ENCODE data around the gene UCKL1.
"Not testable (repeated sequence)": the region's sequence is repeated elsewhere in the genome, so short reads cannot be mapped to it uniquely, and the experiment has no call there.

The UCKL1 gene

DNA sequence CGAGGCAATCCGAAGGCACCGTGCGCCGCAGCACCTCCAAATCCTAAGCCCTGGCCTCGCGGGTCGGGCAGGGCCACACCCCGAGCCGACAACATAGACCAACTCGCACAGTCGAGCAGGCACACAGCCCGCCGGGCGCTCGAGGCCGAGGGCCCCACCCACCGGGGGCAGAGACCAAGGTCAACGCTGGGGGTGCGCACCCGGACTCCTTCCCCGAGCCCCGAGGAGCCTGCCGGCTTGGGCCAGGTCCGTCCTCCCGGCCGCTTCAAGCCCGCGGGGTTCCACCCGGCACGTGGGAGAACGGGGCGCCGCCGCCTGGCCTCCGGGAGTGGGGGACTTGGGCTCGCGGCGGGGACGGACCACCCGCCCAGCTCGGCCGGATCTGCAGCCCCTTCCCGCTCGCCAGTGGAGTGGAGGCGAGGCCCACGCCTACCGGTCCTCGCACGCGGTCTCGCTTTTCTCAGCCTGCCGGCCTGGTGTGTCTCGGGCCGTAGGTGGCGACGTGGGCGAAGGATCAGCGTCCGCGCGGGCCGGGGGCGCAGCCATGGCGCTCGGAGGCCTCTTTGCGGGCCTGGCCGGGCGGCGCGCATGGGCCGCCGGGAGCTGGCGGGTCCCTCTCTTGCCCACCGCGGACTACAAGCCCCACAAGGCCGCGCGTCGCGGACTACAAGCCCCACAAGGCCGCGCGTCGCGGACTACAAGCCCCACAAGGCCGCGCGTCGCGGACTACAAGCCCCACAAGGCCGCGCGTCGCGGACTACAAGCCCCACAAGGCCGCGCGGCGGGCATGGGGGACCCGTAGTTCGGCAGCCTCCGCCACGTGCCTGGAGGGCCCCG, at the start of gene UCKL1:
Gene UCKL1, minus strand, starts transcription at position 590 of the 837 bp plus-strand sequence. Its CDS starts 44 bp downstream, at position 546.
- peak; percentile 70 for DNase-seq (ENCODE audit: low read depth)

DNA sequence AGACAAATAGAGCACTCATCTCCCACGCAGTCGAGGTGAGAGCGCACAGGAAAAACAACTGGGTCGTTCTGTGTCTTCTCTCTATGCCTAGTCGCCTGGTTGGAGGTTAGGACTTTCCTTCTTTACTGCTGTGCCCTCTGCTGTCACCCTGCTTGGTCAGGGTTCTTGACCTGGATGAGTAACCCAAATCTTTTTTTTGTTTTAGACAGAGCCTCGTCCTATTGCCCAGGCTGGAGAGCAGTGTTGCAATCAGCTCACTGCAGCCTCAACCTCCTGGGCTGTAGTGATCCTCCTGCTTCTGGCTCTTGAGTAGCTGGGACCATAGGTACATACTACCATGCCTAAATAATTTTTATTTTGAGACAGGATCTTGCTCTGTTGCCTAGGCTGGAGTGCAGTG, 49.2 kb upstream of the UCKL1 start:
- no peak for DNase-seq (ENCODE audit: low read depth)

- no peak for DNase-seq (ENCODE audit: low read depth)
These were observed 47.9 kb upstream of the UCKL1 start for GRCh38 chr20:64003960-64004725.

DNA sequence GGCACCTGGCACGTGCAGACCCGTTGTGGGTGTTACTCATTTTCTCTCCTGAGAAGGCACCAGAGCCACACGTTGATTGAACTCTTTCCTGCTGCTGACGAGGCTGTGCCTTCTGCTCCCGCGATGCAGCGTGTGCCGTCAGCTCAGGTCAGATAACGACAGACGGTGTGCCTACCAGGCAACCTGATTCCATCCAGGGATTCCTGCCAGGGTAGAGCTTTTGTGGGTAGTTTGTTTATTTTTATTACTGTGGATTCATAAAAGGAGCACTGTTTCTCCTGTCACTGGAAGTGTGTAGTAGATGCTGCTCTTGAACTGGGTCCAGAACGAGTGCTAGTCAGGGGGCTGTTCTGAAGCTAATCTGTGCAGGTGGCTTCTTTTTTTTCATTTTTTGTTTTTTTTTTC, 45.4 kb upstream of the UCKL1 start:
- no peak for DNase-seq (ENCODE audit: low read depth)

DNA sequence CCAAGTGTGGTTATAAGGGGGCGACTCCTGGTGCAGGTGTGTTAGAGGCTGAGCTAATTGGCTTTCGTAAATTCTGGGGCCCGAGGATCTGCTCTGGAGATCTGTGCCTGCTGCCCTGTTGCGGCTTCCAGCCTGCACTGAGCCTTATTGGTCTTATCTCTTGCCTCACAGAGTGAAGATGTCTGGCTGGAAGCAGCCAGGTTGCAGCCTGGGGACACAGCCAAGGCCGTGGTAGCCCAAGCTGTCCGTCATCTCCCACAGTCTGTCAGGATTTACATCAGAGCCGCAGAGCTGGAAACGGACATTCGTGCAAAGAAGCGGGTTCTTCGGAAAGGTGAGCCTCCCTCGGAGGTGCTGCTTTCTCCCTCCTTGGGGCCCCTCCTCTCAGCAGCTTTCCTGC, 44.7 kb upstream of the UCKL1 start:
- no peak for DNase-seq (ENCODE audit: low read depth)

GRCh38 chr20:63982937-63983336, 26.7 kb upstream of the UCKL1 start:
- no peak for DNase-seq (ENCODE audit: low read depth)

GRCh38 chr20:63980806-63981728, 24.9 kb upstream of the UCKL1 start, which contains the start of gene PRPF6:
Gene PRPF6, plus strand, starts transcription at chr20:63981132. Its CDS starts 114 bp downstream, at chr20:63981246.
- DNase-seq (ENCODE audit: low read depth), result peak; percentile 86

- no peak for DNase-seq (ENCODE audit: low read depth)
These were observed 24.1 kb upstream of the UCKL1 start for GRCh38 chr20:63980317-63980805.

DNA sequence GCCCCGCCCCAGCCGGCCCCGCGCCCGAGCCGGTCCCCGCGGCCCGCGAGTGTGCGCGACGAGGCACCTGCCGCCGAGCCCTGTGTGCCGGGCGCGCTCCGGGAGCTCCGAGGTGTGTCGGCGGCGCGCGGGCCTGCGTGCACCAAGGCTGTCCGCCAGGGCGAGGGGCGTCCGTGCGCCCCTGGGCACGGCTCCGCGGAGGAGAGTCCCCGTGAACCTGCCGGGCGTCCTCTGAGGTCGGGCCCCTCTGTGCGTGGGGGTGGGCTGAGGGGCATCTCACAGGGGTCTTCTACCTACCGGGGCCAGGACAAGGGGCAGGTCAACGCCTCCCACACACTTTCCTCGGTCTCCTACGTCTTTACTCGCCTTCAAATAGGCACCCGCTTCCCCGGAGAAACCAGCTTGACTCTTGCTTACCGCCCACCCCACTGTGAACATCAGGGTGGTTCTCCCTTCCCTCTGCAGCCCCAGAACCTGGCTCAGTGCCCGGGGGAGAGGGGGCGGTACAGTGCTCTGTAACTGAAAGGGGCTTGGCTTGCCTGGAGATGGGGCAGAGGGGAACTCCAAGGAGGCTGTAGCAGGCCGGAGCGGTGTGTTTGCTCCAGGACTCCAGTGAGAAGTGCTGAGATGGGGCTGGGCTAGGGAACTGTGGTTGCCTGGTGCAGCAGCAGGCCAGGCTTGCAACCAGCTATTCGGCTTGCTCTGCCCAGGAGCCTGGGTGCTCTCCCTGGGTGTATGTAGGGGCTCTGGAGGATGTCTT, 23.5 kb upstream of the UCKL1 start, which contains the start of gene SAMD10:
Gene SAMD10, minus strand, starts transcription at position 86 of the 760 bp plus-strand sequence. CDS start 175 bp downstream, outside the sequence.
- peak; percentile 38 for DNase-seq (ENCODE audit: low read depth)

- DNase-seq (ENCODE audit: low read depth), result no peak
These were observed 23.0 kb upstream of the UCKL1 start for GRCh38 chr20:63979229-63979556.

GRCh38 chr20:63978319-63979228, 22.4 kb upstream of the UCKL1 start:
- DNase-seq (ENCODE audit: low read depth), result no peak

DNA sequence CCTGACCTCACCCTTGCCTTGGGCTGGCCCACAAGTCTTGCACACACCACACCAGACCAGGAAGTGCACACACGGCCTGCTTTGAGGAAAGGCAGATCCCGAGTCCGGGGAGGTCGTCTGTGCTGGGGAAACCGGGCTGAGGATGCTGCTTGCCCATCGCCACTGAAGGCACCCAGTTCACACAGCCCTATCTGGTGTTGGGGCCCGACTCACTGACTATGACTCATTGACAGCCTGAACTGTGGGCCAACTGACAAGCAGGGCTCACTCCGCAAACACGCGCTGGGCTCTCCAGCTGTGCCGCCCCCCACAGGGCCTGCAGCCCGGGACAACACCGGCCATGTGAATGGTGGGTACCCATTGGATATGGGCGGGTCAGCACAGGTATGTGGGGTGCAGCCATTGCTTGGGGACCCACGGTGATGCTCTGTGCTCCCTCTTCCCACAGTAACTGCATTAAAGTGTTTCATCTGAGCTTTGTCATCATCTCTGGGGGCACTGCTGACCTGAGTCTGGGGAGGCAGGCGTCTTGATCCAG, 21.6 kb upstream of the UCKL1 start:
- peak; percentile 37 for DNase-seq (ENCODE audit: low read depth)

- no peak for DNase-seq (ENCODE audit: low read depth)
These were observed 20.9 kb upstream of the UCKL1 start for GRCh38 chr20:63976980-63977738.

DNA sequence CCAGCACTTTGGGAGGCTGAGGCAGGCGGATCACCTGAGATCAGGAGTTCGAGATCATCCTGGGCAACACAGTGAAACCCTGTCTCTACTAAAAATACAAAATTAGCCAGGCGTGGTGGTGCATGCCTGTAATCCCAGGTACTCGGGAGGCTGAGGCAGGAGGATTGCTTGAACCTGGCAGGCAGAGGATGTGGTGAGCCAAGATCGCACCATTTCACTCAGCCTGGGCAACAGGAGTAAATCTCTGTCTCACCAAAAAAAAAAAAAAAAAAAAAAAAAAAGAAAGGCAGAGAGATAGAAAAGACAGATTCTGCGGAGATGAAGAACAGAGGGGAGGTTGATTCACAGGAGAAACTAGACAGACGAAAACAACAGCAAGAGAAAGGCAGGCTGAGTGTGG, 20.3 kb upstream of the UCKL1 start:
- not testable (repeated sequence) for DNase-seq (ENCODE audit: low read depth)

DNA sequence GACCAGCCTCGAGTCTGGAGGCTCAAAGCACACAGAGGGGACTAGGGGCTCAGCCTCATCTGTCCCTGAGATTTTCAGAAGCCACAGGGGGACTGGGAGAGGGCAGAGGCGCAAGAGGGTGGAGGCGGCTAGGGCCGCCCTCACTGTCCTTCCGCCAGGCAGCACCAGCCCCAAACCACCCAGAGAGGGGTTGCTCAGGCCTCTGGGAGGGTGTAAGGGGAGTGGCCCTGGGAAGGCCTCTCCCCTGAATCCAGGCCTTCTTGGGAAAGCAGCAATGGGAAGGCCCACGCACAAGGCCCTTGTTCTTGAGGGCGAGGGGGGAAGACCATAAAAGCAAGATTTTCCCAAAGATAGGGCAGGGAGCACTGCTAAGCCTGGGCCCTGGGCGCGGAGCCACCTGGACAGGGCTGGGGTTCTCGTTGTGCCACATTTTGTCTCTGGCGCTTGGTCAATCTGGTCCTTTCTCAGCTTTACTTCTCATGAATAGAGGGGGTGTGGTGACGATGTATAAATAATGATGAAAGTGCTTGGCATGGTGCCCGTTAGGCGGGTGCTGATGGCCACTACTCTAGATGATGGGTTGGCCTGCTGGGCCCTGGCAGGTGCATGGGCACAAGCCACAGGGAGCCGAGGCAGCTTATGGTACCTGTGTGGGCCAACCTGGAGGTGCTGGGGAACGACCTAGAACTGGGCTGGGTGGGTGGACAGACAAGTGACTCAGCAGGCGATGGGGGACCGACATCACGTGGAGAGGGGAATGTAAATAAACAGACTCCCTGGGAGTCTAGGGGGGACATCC, 18.4 kb upstream of the UCKL1 start:
- no peak for DNase-seq (ENCODE audit: low read depth)

GRCh38 chr20:63973636-63974401, 17.6 kb upstream of the UCKL1 start:
- DNase-seq (ENCODE audit: low read depth), result peak; percentile 61

DNA sequence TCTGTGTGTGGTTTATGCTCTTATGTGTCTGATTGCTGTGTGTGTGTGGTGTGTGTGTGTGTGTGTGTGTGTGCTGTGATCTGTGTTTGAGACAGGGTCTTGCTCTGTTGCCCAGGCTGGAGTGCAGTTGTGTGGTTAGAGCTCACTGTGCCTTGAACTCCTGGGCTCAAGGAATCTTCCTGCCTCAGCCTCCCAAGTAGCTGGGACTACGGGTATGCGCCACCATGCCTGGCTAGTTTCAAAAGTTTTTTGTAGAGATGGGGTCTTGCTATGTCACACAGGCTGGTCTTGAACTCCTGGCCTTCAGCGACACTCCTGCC, 16.9 kb upstream of the UCKL1 start:
- DNase-seq (ENCODE audit: low read depth), result no peak
